Placental pericyte (primary cell): ENCODE data around the gene PYDC1. TPM values are rescaled to one million over a fixed set of nuclear protein-coding genes. Genes with fewer than 3 reads are reported as not detected.

Source experiments
- small RNA-seq: library from RNA; depleted of rRNA; stranded (forward); fragments of <200 nt; gene quantifications from one replicate; pipeline ENCODE3, GENCODE V24; 2012; ENCODE audit warnings: low replicate concordance
- total RNA-seq: library from RNA; depleted of rRNA; stranded (reverse); fragments of >200 nt; gene quantifications from 2 replicates; pipeline ENCODE4 v1.2.3, GENCODE V29; 2012

PYDC1 gene
- total RNA-seq = not detected in 2 replicates

GRCh38 chr16:31216422-31217135 is at the start of gene PYDC1:
PYDC1 (minus strand) TSS chr16:31217135; CDS start chr16:31217028, 107 bp downstream.

GRCh38 chr16:31213877-31214707 is 2.8 kb downstream of the PYDC1 start, which contains the start of gene TRIM72:
TRIM72 (plus strand) TSS chr16:31214119; CDS start chr16:31214739, 620 bp downstream.

GRCh38 chr16:31202414-31203375 is 14.2 kb downstream of the PYDC1 start, which contains the start of gene PYCARD:
PYCARD (minus strand) TSS chr16:31202760; CDS start chr16:31202690, 70 bp downstream.

GRCh38 chr16:31179747-31180459 is 37.0 kb downstream of the PYDC1 start, which contains the start of gene FUS:
FUS (plus strand) TSS chr16:31180139; CDS start chr16:31180215, 76 bp downstream.

Small RNAs within 50 kb of the gene (small RNA-seq; reads per million reads assigned to genes)
- gene NDUFA3P6 = not detected

Other genes starting within 250 kb of the PYDC1 start
- 7.0 and 37.9 TPM in 2 replicates for gene HSD3B7, start 231.9 kb downstream of the PYDC1 start, total RNA-seq
- gene STX1B, start 206.5 kb downstream of the PYDC1 start, total RNA-seq = 1.1 and 3.0 TPM in 2 replicates
- 24.8 and 42.5 TPM in 2 replicates for gene STX4, start 183.6 kb downstream of the PYDC1 start, total RNA-seq
- gene ZNF668, start 142.9 kb downstream of the PYDC1 start, total RNA-seq = 21.7 and 31.2 TPM in 2 replicates
- gene ZNF646, start 142.7 kb downstream of the PYDC1 start, total RNA-seq = 17.5 and 18.2 TPM in 2 replicates
- 0.88 and 2.0 TPM in 2 replicates for gene PRSS53, start 128.2 kb downstream of the PYDC1 start, total RNA-seq
- 69.2 and 82.9 TPM in 2 replicates for gene VKORC1, start 122.3 kb downstream of the PYDC1 start, total RNA-seq
- gene BCKDK, start 108.7 kb downstream of the PYDC1 start, total RNA-seq = 51.0 and 56.0 TPM in 2 replicates
- 35.0 and 35.4 TPM in 2 replicates for gene KAT8, start 99.5 kb downstream of the PYDC1 start, total RNA-seq
- gene PRSS8, start 81.4 kb downstream of the PYDC1 start, total RNA-seq = not detected in 2 replicates
- gene PRSS36, start 67.1 kb downstream of the PYDC1 start, total RNA-seq = not detected in 2 replicates
- gene FUS, start 37.0 kb downstream of the PYDC1 start, total RNA-seq = 45.3 and 78.0 TPM in 2 replicates
- gene PYCARD, start 14.4 kb downstream of the PYDC1 start, total RNA-seq = 50.4 and 56.2 TPM in 2 replicates
- gene TRIM72, start 3.0 kb downstream of the PYDC1 start, total RNA-seq = not detected in 2 replicates
- gene ITGAM, start 42.8 kb upstream of the PYDC1 start, total RNA-seq = 0.43 TPM in 1 of 2 replicates, not detected in the other
- under 0.01 TPM in 1 of 2 replicates, not detected in the other for gene ITGAX, start 138.0 kb upstream of the PYDC1 start, total RNA-seq
- not detected in 2 replicates for gene ITGAD, start 176.2 kb upstream of the PYDC1 start, total RNA-seq
- not detected in 2 replicates for gene COX6A2, start 211.2 kb upstream of the PYDC1 start, total RNA-seq
- 0.29 and 0.66 TPM in 2 replicates for gene ZNF843, start 225.7 kb upstream of the PYDC1 start, total RNA-seq
- gene ARMC5, start 242.4 kb upstream of the PYDC1 start, total RNA-seq = 10.5 and 16.3 TPM in 2 replicates